Measurements from ENCODE around the gene MAP3K10.
"Not testable (repeated sequence)": the region's sequence is repeated elsewhere in the genome, so short reads cannot be mapped to it uniquely, and the experiment has no call there.

The MAP3K10 gene

DNA sequence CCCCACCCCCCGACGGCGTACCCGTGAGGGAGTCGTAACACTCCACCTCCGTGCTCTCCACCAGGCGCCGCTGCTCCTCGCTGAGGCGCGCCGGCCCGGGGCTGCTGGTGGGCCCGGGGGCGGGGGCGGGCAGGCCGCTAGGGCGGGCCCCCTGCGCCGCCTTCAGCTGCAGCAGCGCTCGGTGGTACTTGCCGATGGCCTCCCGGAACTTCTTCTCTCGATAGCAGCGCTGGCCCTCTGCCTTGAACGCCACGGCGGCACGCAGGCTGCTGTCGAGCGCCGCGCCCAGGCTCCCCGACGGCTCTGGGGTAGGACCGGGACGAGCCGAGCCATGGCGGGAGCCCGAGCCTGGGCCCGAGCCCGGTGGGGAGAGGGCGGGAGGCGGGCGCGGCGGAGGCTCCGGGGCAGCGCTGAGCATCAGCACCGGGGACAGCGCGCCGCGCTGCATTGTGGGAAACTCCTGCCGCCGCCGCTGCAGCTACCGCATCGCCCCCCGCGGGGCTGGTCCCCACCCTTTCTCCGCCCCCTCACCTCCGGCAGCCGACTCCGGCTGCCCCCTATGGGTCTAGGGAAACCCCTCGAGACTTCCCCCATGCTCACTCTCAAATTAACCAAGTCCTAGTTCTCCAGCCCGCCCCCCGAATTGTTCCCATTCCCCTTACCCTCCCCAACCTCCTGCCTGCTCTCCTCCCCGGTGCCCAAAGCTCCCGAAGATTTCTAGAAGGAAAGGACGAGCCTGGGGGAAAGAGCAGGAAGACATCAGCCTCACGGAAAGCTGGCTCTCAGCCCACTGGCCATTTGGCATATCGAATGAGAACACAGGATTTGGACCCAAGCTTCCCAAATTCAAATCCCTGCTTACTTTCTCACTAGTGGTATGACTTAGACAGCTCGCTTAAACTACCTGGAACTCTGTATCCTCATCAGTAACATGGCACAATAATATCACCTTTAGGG is 27.0 kb downstream of the MAP3K10 start, which contains the start of gene TTC9B:
TSS of gene TTC9B (minus strand) at position 451 of the 957 bp plus-strand sequence. CDS start at position 448, 3 bp downstream.
- peak; percentile 78 for DNase-seq

DNA sequence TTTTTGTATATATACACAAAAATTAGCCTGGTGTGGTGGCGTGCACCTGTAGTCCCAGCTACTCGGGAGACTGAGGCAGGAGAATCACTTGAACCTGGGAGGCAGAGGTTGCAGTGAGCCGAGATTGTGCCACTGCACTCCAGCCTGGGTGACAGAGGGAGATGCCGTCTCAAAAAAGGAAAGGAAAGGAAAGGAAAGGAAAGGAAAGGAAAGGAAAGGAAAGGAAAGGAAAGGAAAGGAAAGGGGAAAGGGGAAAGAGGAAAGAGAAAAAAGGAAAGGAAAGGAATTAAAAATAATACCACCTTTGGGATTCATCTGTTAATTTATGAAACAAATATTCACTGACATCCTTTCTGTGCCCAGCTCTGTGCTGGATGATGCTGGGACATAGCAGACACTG is 27.8 kb downstream of the MAP3K10 start:
- not testable (repeated sequence) for DNase-seq

DNA sequence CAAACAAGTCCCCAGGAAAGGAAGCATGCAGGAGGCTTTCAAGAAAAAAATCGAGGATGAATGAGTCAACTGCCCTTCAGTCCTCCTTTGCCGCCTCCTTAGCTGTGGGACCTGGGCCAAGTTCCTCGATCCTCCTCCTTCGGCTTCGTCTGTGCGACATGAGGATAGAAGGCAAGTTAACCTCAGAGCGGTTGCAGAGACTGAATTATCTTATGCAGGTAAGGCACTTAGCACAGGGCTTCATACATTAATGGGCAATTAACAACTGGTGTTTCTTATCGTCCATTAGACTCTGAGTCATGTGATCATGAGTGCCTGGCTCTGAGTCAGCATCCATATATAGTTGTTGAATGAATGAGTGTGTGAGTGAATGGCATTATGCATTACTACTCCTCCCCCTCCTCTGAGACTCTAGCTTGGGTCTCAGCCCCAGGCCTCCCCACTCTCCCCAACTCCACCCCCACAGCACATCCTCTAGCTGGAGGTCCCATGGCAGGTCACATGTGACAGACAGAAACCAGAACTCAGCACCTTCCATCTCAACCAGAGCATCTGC is 28.6 kb downstream of the MAP3K10 start:
- no peak for DNase-seq

DNA sequence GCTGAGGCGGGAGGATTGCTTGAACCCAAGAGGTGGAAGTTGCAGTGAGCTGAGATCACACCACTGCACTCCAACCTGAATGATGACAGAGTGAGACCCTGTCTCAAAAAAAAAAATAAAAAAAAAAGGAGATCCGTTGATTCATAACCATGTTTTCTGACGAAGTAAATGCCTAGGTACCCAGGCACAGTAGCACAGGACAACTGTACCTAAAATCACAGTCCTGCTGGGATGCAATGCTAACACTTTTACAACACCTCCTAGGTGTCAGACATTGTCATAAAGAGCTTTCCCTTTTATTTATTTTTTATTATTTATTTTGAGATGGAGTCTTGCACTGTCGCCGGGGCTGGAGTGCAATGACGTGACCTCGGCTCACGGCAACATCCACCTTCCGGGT is 29.4 kb downstream of the MAP3K10 start:
- no peak for DNase-seq

DNA sequence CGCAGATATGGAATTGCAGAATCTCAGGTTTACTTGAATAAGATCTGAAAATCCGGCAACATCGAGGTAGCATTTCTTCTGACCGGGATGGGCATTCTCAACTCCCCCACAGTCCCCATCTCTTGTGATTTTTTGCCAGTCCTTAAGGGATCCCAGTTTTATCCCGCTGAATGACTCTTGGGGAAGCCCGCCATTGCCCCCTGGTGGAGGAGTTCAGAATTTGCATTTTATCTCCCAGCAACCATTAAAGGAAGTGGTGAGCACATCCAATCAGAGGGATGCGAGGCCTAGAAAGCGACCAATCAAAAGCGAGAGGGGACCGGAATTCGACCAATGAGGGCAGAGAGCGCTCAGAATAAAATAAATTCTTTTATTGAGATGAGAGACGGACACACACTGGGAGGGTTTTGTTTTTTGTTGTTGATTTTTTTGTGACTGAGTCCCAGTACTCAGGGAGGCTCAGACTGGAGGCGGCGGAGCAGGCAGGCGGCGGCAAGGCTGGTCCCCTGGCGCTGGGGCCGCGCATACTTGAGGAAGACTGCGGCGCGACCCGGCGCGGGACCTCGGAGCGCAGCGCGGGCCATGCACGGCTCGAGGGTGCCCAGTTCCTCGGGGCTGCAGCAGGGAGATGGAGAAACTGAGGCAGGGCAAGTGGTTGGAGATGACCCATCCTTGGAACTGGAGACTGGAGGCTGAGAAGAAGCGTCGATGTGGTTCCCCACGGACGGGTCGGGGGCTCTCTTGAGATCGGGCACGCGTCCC is 30.8 kb downstream of the MAP3K10 start:
- peak; percentile 78 for DNase-seq

DNA sequence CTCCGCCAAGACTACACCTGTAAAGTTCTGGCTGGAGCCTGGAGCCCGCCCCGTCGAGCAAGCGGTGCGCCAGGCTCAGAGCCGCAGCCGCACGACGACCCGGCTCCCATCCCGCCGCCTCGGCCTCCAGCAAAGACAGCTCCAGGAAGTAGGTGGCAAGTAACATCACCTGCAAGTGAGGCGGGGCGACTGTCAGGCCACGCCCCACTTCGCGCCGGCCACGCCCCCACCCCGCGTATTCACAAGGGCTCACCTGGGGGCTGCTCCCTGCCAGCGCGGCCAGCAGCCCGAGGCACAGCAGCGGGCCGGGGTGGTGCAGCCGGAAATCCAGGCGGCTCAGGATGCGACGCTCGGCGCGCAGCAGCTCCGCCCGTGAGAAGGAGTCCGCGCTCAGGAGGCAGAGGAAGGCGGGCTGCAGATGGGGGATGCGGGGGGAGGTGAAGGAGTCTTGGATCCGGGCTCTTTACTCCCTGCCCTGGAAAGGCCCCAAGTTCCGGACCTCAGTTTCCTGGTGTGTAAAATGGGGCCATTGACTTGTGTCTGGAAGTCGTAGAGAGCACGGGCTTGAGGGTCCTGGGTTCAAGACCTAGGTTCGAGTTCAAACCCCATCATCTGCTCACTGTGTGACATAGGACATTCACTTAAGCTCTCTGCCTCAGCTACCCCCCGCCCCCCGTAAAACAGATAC is 32.1 kb downstream of the MAP3K10 start:
- no peak for DNase-seq

DNA sequence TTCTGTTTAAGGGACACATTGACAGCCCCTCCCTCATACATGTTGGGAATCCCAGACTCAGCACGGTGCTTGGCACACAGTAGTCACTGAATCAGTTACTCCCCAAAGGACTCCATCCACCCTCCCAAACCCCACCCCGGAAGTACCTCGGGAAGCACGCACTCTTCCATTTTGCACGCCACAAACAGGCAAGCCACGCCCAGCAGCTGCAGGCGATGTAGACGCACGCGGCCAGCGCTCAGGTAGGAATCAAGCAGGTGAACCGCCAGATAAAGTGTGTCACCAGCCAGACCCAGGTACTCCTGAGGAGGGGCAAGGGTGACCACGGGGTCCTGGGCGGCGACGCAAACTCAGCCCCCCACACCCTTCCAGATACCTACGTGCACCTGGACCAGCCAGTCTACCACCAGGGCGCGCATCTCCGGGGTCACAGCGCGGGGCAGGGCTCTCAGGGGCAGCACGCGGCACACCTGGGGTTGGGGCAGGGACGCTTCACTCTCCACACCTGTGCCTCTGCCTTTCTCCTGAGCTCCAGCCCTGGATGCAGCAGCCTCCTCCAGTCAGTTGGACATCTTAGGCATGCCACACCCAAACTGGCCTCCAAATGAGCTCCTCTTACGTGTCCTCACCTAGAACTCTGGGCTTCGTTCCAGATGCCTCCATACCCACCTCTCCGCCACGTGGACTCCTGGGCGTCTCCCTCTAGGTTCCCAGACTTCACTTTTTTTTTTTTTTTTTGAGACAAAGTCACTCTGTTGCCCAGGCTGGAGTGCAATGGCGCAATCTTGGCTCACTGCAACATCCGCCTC is 33.3 kb downstream of the MAP3K10 start:
- DNase-seq = no peak

DNA sequence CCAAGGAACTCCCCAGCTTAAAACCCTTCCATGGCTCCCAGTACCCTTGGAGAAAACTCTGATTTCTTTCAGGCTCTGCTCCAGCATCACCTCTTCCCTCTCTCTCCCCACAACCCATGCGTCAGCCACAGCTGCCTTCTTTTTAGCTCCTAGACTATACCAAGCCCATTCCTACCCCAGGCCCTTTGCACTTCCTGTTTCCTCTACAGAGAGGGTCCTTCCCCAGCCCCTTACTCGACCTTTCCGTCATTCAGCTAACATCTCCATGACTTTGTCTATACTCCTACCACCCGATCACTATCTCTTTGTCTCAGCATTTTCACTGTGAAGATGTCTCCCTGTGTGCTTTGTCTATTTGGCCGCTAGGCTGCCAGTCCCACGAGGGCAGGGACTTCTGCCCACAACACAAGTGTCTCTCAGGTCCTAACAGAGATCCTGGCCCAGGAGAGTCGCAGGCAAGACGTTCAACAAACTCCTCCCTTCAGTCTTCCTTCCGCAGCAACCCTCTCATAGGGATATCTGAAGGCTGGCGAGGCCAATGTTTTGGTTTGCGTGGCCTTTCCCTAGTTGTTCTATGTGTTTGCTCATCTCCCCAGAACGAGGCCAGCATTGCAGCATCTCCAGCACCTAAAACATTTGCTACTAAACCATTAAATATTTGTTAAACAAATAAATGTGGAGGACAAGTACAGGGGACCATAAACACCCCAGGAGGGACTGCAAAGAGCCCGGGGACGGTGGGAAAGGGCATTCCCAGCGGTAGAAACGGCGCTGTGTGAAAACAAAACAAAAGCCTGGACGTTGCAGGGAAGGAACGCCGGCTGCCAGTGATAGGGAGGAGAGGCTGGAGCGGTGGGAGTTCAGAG is 34.4 kb downstream of the MAP3K10 start:
- no peak for DNase-seq

DNA sequence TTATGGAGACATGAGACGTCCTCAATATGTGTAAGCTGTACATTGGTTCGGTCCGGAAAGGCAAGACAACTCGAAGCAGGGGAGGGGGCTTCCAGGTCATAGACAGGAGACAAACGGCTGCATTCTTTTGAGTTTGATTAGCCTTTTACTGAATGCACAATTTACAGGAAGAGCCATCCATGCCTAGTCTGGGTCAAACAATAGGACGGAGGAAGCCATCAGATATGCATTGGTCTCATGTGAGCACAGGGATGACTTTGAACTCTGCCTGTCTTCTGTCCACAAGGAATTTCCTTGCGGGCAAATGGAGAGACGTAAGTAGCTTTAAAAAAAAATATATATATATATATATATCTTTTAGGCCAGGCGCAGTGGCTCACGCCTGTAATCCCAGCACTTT is 37.1 kb downstream of the MAP3K10 start:
- no peak for DNase-seq

DNA sequence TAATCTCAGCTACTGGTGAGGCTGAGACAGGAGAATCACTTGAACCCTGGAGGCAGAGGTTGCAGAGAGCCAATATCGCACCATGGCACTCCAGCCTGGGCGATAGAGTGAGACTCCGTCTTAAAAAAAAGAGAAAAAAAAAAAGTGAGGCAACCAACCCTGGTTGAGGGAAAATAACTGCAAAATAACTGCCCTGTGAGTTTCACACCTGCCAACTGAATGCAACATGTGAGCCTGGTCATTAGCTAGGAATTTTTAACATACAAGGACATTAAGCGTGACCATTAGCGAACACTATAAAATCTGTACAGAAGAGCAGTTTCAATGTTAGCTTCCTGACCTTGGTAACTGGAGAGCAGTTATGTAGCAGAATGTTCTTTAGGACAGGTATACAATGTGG is 37.6 kb downstream of the MAP3K10 start:
- DNase-seq = no peak

DNA sequence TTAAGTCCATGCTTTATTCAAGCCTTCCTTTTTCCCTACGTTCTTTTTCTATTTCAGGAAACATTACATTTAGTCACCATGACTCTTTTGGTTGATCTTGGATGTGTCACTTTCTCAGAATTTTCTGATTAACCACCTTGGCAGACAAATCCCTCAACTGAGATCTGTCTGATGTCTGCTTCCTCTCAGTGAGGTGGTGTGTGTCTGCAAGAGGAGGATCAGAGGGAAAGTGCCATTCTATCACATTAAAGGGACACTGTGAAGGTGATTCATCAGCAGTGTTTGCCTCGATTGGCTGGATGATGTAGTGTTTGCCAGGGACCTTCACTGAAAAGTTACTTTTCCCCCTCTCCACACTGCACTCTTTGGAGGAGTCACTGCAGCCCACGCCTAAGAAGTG is 38.3 kb downstream of the MAP3K10 start:
- no peak for DNase-seq

DNA sequence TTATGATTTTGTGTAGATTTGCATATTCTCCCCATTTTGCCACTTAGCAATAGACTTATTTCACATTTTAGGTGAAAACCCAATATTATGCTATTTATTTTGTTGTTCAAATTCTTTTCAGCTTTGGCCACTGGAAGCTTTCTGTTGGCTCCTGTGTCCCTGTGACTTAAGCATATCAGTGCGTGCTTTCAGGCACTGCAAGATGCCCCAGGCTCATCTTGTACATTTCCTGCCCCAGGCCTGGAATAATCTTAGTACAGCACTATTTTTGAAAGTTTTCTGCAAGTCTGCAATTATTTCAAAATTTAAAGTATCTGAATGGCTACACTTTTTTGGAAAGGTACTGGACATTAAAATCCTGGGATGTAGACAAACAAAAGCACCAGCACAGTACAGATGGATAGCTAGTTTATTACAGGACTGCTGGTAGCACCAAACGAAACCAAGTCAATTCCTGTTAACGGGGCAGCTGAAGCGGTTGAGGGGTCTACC is 38.7 kb downstream of the MAP3K10 start:
- no peak for DNase-seq

DNA sequence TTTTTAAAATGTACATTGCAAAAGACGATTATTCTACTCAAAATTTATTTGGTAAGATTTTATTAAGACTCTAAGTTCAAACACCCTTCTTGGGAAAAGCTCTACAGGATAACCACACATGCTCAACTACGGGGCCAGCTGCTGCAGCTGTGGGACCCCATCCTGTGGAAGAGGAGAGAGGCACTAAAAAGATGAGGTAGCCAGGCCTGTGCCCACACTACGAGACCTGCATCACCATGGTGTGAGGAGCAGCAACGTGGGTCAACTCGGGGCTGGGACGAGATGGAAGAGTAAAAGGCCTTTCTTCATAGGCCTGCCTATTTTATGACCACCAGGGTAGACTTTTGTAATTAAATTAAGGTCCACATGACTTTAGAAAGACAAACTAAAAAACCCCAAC is 39.8 kb downstream of the MAP3K10 start:
- no peak for DNase-seq

DNA sequence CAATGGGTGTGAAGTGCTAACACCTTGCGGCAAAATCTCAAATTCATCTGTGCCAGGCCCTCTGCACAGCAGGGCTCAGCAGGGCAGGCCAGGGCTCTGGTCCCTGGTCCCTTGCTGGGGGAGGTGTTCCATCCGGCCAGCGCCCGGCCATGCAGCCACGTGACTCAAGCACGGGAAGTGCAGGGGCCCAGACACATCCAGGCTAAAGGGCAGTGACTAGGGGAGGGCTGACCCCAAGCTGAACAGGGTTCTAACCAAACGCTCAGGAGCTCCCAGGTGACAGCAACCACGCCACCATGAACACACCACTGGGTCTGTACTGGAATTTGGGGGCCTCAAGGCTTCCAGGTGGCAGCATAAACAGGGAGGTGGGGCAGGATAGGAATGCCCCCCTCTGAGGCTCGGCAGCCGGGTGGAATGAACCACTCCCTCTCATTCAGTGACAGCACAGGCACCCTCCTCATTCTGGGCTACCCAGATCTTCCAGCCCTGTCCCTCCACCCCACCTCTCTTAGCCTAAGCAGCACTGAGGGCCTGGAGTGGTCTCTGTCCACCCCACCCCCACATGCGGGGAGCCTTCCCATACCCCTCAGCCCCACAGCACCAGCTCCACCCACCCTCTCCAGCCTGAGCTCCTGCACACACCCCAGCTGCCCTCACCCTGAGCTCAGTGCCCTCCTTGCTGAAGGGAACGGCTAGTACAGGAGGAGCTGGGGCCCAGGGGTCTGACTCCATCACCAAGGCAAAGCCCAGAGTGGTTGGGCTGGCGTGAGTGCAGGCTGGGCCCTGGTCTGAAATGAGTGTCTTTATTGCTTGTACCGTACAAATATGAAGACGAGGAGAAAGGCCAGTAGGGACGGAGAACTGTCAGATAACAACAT is 40.6 kb downstream of the MAP3K10 start:
- DNase-seq = no peak

DNA sequence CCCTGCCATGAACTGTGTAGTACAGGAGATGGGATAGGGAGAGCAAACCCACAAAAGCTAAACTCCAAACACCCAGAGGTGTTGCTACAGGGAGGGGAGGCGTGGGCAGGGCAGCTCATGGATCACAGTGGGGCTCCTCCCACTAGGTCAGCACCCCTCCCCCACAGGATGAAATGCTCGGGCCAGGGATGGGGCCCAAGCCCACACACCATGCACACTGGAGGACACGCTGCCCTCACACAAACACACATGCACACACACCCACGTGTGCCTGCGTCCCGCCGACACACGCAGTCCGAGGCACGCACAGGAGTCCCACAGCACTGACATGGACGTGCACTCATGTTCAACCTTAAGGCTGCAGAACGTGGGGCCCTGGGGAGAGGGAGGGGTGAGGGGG is 41.3 kb downstream of the MAP3K10 start:
- DNase-seq = no peak

DNA sequence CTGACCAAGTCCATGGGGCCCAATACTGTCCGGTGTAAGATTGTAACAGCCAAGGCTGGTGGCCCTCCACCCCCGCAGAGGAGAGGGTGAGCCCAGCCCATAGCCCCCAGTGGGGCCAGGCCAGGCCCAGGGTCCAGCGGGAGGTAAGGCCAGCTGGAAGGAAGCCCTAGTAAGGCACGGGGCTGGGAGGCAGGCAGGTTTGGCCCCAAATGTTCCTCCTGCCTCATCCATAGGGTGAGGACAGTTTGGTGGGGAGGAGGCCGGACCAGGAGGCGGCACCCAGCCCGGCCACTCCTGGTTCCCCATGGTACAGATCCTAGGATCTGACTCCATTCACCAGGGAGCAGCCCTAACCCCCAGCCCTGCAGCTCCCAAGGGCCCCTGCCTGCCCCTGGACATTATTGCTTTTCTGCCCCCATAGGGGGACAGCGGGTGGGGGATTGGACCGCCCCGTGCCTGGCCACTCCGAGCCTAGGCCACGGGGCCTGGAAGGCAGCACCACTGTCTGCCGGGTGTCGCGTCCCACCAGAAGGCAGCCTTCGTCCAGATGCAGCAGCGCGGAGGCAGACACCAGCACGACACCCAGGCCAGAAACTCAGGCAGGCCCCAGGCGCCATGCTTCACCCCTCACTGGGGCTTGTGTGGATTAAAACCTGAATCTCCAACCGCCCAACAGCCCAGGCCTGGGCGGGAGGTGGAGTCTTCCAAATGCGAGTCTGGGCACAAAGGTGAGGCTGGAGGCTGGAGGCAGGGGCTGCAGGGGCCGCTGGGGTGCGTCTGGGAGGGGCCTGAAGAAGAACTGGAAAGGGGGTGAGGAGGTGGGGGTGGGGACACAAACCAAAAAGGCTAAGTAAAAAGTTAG is 42.0 kb downstream of the MAP3K10 start:
- no peak for DNase-seq

DNA sequence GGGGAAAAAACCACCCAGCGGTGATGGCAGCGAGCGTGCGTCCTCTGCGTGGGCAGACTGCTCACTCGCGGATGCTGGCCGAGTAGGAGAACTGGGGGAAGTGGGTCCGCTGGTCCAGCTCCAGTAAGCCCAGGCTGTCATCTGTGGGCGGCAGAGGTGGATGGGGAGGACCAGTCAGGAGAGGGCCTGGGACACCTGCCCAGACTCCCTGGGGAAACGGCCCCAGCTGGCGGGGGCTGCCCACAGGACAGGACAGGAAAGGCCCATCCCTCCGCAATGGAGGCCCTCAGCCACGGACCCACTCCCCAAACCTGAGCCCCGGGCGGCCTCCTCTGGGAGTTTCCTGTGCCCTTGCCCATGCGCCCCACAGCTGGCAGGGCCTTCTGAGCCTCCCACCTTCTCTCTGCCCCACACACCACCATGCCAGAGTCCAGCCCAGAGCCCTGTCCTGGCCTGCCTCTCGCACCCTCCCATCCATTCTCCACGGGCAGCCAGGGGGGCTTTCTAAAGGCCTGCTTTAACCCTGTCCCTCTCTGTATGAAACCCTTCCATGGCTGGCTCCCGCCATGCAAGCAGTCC is 42.7 kb downstream of the MAP3K10 start:
- DNase-seq = no peak
